HG03558 (cell line): Measurements from ENCODE around the gene UBE2O.

Experiments
- ATAC-seq: cut with Tn5 transposase; IDR thresholded peaks from one replicate; pipeline ENCODE4 v1.9.1; 2021; ENCODE audit warnings: moderate number of reproducible peaks; ENCODE audit not compliant: unreplicated experiment; ENCODE audit errors: extremely low read depth

UBE2O gene

DNA sequence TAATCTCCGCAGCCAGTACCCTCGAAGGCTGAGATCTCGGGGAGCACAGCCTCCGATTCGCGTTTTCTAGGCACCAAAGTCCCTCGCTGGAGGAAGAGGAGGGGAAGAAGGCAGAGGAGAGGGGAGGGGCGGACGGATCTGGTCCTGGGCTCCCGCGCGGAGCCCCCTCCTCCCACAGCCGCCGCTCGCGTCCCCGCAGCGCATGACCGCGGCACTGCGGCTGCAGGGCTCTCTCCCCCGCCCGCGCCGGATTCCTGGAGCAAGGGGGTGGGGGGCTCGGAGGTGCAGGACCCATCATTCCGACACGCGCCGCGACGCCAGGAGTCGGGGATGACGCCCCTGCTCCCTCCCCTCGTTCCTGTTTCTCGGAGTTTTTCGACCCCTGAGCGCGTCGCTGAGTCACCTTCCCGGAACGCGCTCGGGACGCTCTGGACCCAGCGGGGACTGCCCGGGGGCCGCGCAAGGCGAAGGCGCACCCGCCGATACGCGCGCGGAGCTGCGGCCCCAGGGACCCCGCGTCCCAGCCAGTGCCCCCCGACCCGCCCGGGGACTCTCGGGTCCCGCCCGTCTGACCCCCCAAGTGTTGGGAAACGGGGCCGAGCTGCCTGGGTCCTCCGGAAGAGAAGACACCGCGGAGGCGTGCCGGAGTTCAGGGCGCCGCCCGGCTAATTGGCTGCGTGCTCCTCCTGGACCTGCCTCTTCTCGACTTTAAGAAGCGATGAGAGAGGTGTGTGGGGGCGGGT, 70.0 kb downstream of the UBE2O start:
- no peak for ATAC-seq

DNA sequence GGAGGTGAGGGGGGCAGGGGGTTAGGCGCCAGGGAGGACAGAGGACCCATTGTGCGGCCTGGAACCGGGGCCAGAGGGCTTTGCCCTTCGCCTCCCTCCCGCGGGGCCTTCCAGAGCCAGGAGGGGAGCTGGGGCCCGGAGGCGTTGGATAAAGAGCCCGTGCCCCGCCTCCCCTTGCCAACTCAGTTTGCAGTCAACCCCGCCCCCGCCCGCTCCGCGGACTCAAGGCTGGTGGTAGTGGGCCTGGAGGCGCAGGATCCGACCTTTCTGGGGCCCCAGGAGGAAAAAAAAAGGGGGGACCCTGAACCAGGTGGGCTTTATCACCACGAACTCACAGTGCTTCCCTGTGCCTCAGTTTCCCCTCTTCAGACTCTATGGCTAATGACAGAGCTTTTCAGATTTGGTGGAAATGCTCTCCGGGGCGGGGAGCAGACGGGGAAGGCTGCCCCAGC, 70.6 kb downstream of the UBE2O start:
- ATAC-seq: no peak

DNA sequence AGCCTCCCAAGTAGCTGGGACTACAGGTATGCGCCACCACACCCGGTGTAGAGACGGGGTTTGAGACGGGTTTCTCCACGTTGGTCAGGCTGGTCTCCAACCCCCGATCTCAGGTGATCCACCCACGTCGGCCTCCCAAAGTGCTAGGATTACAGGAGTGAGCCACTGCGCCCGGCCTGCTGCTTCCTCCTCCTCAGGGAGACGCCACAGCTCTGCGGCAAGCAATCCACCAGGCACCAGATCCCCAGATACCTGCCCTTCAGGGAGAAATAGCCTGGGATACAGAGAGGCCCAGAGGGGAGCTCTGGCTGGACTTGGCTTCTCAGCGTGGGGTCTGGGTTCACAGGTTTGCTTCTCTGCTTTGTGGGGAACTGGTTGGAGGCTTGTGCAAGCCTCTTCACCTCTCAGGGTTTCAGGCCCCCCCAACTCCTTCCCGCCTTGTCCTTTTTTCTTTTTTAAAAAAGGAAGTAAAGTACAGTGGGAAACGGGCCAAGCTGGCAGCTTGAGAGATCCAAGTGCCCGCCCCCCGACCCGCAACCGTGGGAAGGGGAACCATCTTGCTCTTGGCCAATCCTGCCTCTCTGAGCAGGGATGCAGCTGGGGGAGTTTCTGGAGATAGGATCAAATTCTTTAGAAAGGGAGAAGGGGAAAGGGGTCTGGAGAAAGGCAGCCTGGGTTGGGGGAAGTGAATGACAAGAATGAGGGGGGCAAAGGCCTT, 71.2 kb downstream of the UBE2O start:
- ATAC-seq: no peak

DNA sequence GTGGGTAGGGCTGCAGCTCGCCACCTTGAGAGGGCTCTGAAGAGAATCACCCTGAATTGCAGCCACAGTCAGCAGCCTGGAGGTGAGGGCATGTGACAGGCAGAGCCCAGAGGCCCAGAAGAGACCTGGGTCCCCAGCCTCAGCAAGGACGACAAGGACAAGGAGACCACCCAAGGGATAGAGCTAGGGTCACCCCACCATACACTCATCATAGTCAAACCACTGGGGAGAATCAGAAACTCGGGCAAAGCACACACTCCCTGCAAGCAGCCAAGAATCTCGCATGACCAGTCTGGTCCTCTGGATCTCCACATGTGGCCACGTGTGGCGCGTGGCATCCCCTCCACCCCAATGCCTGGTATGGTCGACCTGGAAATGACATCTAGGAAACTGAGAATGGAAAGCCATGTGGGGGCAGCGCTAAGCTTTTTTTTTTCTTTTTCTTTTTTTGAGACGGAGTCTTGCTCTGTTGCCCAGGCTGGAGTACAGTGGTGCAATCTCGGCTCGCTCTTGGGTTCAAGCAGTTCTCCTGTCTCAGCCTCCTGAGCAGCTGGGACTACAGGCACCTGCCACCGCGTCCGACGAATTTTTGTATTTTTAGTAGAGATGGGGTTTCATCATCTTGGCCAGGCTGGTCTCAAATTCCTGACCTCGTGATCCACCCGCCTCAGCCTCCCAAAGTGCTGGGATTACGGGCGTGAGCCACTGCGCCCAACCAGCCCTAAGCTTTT, 73.1 kb downstream of the UBE2O start:
- no peak for ATAC-seq

DNA sequence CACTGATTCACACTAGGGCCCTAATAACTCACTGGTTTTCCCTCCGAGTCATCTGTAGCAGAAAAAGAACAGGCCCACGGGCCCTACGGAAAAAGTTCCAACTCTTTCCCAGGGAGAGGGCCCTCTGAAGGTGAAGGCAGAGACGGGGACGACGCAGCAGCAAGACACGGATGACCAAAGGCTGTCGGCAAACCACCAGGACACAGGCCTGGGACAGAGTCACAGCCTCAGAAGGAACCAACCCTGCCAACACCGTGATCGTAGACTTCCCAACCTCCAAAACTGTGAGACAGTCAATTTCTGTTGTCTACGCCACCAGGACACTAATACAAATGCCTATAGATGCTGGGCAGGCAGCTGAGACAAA, 73.7 kb downstream of the UBE2O start:
- no peak for ATAC-seq

DNA sequence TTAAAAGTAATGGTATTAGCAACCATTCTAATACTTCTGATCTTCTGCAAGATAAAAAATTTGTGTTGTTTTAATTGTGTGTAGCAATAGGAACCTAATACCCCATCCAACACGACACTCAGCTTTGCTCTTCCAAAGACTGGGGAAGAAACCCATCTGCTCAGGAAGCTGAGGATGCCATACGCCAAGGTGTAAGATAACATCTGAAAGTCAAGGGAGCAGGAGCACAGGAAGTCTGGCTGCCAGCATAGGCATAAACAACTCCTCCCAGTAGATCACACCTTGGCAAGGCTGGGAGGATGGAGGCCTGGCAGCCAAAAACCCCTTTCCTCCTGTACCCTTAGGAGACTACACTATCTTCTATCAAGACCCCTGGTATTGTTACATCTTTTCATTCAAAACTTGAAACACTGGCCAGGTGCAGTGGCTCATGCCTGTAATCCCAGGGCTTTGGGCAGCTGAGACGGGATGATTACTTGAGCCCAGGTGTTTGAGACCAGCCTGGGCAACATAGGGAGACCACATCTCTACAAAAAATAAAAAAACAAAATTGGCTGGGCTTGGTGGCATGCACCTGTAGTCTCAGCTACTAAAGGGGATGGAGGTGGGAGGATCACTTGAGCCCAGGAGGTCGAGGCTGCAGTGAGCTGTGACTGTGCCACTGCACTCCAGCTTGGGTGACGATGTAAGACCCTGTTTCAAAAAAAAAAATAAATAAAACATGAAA, 74.2 kb downstream of the UBE2O start:
- ATAC-seq: no peak

DNA sequence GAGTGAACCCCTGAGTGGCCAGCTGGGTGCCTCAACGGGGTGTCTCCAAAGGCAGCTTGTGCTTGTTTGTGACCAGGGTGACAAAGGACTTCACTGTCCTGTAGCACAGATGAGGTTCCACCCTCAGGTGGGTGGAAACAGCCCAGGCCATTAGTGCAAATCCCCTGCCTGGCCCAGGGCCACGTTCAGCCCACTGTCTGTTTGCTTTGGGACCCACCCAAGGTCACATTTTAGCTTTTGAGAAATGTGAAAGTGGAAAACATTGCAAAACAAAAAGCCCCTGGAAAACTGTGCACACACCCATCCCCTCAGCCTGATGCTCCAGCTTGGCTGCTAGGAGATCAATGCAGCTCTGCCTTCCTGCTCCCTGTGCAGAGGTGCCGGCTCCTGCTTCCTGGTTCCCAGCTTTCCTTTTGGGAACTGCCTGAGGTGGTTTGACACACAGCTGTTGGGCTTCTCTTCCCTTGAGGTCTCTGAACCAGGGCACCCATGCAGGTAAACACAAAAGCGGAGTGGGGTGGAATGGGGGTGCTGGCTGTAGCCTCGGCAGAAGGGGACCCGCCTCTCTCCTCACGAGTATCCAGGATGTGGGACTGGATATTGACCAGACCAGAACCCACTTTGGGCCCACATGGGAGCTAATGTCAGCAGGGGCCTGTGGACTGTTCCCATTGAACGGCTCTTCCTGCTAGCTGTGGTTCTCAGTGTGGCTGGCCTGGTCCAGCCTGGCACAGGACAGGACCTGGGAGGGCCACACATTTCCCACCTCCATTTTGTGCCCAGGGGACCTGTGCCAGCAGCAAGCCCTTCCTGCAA, 76.4 kb downstream of the UBE2O start:
- ATAC-seq: no peak

DNA sequence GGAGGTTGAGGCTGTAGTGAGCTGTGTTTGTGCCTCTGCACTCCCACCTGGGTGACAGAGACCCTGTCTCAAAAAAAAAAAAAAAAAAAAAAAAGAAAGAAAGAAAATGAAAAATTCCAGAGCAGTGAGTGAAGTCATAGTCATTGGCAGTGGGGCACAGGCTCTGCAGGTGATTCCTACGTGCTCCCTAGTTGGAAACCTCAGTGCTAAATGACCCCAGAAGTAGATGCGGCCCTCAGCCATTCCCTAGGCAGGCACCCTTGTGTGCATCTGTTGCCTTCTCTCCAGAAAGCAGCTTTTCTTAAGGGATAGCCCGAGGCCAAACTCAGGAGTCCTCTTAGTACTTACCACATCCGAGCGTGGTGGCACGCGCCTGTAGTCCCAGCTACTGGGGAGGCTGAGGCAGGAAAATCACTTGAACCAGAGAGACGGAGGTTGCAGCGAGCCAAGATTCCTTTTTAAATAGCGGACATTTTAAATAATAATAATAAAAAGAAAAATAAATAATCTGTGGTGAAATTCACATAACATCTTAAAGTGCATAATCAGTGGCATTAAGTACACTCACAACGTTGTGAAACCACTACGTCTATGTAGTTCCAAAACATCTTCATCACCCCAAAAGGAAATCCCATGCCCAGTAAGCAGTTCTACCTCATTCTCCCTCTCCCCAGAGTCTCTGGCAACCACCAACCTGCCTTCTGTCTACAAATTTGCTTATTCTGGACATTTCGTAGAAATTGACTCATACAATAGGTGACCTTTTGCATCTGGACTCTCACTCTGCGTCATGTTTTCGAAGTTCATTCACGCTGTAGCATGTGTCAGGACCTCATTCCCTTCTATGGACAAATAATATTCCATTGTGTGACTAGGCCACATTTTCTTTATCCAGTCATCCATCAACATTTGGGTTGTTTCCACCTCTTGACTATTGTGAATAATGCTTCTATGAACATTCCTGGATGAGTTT, 81.0 kb downstream of the UBE2O start:
- ATAC-seq: no peak

DNA sequence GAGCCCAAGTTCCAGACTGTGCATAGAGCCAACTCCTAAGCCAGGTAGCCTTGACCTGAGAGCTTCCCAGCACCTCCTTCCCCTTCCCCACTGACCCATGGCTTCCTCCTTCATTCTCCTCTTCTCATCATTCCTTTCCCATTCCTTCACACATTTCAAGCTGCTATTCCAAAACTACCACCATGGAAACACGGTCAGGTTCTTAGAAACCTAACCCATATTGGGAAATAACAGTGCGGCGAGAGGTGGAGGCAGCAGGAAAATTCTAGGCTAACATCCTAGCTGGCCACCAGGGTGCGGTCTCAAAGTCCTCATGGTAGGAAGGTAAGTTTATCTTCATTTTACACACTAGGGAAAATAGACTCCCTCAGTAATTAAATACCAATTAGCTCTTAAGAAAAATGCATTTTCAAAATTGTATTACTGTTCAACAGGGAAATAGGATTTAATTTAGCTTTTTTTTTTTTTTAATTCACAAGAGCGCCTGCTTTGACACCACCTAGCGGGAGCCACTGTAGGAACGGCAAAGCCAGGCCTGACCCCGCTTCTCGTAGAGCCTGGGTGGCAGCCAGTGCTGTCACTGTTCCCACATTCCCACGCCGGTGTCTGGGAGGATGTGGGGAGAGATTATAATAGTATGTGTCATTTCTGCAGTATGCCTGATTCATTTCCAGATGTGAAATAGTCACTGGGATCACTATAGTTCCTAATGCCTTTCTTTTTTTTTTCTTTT, 82.5 kb downstream of the UBE2O start:
- no peak for ATAC-seq

DNA sequence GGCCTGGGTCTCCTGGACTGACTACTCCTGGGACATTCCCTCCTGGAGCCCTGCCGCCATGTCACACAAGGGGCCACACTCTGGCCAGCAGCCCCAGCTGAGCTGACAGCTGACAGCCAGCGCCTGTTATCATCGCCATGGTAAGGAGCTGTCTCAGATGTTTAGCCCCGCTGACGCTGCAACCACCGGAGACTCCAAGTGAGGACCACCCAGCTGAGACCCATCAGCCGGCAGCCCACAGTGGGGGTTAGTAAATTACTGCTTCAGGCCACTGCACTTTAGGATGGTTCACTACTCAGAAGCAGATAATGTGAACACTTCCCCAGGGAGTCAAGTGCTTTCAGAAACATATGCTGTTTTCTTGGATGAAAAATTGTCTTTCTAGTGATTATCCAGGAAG, 83.1 kb downstream of the UBE2O start:
- ATAC-seq: no peak

DNA sequence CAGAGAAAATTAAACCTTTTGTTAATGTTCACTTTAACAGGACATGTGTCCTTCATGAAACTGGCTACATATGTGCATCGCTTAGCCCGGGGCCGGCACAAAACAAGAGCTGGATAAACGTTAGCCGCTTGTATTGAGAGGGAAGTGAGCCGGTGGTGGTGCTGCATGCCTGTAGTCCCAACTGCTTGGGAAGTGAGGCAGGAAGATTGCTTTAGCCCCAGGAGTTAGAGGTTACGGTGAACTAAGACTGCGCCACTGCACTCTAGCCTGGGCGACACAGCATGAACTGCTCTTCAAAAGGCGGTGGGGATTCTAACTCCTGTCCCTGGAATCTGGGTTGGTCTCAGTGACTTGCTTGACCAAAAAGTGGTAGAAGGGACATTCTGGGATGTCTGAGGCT, 83.6 kb downstream of the UBE2O start:
- no peak for ATAC-seq

DNA sequence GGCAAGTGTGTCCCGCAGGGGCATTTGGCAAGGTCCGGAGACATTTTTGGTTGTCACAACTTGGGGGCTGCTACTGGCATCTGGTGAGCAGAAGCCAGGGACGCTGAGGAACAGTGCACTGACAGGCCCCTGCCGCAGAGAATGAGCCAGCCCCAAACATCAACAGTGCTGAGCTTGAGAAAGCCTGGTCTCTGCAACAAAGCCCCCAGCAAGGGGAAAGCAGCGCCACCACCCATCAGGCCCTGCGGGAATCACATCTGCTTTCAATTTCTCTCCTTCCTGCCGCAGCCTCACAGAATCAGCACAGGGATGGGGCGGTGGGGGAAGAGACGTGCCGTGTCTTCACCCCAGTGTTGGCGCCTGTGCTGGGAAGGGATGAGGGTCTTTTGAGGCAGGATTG, 84.4 kb downstream of the UBE2O start:
- ATAC-seq: no peak

DNA sequence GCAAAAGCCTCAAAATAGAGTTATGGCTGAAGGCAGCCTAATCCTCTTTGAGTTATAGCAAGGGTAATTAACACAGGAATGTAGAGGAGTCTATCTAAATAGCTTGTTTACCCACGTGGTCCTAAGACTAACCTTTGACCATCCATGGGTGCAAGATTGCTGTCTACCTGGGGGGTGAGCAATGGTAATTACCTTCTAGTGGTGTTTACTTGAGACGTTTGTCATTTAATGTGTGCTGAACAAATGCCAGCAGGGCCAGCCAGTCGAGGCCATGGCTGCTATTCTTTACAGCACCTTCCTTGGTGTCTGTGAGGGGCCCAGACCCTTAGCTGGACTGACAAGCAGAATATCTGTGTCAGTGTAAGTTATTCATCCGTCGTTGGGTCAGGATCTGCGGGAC, 85.3 kb downstream of the UBE2O start:
- ATAC-seq: no peak

DNA sequence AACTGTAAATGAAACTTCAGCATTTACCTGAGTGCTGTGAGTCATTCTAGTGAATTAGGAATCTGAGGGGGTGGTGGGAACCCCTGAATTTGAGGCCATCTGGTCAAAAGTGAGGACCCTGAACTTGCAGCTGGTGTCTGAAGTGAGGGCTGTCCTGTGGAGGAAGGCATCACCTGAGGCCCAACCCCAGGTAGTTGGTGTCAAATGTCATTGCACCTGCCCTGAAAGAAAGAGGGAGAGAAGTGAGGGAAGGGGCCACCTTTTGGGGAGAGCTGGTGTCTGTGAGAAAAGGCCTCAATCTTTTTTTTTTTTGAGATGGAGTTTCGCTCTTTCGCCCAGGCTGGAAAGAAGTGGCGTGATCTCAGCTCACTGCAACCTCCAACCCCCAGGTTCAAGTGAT, 86.7 kb downstream of the UBE2O start:
- no peak for ATAC-seq

DNA sequence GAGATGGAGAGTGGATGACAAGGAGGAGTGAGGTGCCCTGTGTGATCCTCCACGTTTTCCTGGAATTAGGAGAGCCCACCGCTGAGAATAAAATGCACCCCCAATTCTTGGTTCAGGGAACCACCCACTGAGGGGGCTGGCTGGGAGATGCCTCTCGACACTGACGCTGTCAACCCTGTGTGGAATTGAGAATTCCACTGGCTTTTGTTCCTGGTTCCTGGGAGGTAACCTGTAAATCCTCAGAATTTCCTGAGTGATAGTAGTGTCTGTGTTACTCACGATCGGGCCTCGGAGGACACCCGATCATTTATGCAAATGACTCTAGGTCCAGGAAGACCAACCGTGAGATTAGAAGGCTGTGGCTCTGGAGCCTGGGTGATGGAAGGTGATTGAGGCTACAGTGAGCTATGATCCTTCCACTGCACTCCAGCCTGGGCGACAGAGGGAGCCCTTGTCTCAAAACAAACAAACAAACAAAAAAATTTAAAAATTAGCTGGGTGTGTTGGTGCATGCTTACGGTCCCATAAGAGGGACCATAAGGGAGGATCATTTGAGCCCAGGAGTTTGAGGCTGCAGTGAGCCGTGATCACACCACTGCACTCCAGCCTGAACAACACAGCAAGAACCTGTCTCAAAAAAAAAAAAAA, 87.6 kb downstream of the UBE2O start:
- ATAC-seq: no peak

DNA sequence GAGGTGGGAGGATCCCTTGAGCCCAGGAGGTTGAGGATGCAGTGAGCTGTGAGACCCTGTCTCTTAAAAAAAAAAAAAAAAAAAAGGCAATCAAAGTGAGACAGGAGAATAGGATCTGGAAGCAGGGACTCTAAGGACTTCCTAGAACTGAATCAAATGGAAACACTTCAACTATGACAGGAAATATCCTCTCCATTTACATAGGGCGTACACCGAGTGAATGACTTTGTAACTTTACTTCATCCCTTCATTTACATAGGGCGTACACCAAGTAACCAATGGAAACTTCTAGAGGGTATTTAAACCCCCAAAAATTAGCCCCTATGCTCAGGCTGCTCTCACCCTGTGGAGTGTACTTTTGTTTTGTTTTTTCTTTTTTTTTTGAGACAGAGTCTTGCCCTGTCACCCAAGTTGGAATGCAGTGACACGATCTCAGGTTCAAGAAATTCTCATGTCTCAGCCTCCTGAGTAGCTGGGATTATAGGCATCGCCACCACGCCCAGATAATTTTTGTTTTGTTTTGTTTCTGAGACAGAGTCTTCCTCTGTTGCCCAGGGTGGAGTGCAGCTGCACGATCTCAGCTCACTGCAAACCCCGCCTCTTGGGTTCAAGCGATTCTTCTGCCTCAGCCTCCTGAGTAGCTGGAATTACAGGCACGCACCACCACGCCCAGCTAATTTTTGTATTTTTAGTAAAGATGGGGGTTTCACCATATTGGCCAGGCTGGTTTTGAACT, 89.7 kb downstream of the UBE2O start:
- ATAC-seq: no peak

DNA sequence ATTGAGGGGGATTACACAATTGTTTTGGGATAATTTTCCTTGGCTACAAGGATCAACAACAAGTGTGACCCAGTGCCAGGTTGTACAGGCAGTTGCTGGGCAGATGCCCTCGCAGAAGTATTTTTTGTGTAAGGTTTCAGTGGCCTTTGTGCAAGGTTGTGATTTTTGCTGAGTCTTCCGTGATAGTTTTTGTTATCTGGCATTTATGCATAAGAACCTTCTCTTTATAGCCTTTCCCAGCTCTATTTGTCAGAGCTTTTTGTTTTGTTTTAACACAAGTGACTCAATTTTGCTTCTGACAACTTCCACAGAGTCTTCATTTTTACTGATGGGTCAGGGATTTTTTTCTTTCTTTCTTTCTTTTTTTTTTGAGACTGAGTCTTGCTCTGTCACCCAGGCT, 92.5 kb downstream of the UBE2O start:
- no peak for ATAC-seq
